ENCODE results near the gene APOBEC3A. TPM values are rescaled to one million over a fixed set of nuclear protein-coding genes. Genes with fewer than 3 reads are reported as not detected.

APOBEC3A gene
- total and polyA plus RNA-seq, 2 donors (not counting 1 experiment from before 2014, with no cell fraction given): 2.8 TPM; not detected in 1

GRCh38 chr22:38996105-38996504 lies 38.7 kb downstream of the APOBEC3A start:
- Histone ChIP-seq H3K27me3 (replicated peaks in 1 of 4; ENCODE audit: control extremely low read depth in 1 of 4, control insufficient read depth in 3 of 4, insufficient read depth in 4 of 4, low read length in 3 of 4) (peaks cover 0 to 13% (median 0%) of the 10 kb centered on the region in 4 experiments), H3K4me2 (replicated peaks; ENCODE audit: low read depth, low read length, poor library complexity, severe bottlenecking) (no peak overlapping the region), H3K4me3 (ENCODE audit: control extremely low read depth in 1 of 5, extremely low read depth in 1 of 5, insufficient read depth in 1 of 5, low read depth in 2 of 5, low read length in 4 of 5) (no peak overlapping the region), H3K79me2 (ENCODE audit: control insufficient read depth, insufficient read depth, low read length) (no peaks in the 10 kb centered on the region), H4K20me1 (ENCODE audit: control insufficient read depth, insufficient read depth, low read length, poor library complexity, severe bottlenecking) (no peaks in the 10 kb centered on the region), H3K4me1 (ENCODE audit: control insufficient read depth in 2 of 2, insufficient read depth in 2 of 2, low read length in 2 of 2) (no peaks in the 10 kb centered on the region), H3K9me3 (ENCODE audit: control extremely low read depth in 1 of 3, control insufficient read depth in 2 of 3, insufficient read depth in 1 of 3, low read length in 2 of 3) (peaks cover 0 to 12% (median 0%) of the 10 kb centered on the region in 3 donors), H3K36me3 (replicated peaks in 1 of 2; ENCODE audit: control extremely low read depth in 1 of 2, control insufficient read depth in 1 of 2, extremely low read depth in 1 of 2, insufficient read depth in 2 of 2, low read length in 1 of 2) (no peaks in the 10 kb centered on the region), H2AFZ (ENCODE audit: insufficient read depth, low read depth, low read length, poor library complexity, severe bottlenecking) (no peak overlapping the region), H3K9ac (ENCODE audit: low read length) (no peak overlapping the region), H3K27ac (ENCODE audit: low read length in 2 of 2) (no peak overlapping the region)
- peaks cover 5% of the 10 kb centered on the region for H3K4me1 Mint-ChIP-seq
- no peaks in the 10 kb centered on the region for H3K9me3 Mint-ChIP-seq (ENCODE audit: insufficient read depth)
- H3K27me3 Mint-ChIP-seq: peaks cover 20% of the 10 kb centered on the region
- 69% methylated on average over 6 of the region's 6 CpGs for WGBS (ENCODE audit: insufficient coverage)
- no peak overlapping the region for H3K4me3 Mint-ChIP-seq
- ATAC-seq (ENCODE audit: low read depth): no peak
- TF ChIP-seq EZH2 (IDR thresholded peaks at IDR 0.05; ENCODE audit: borderline replicate concordance, insufficient read depth, low read depth, low read length, poor library complexity, severe bottlenecking) (no peak), CTCF (IDR thresholded peaks at IDR 0.05) (no peak)
- POLR2A ChIA-PET: no interaction called here
- H3K27ac Mint-ChIP-seq: no peak overlapping the region
- intact Hi-C loops (cut with micrococcal nuclease): no loop called here
- no peak for DNase-seq
- CTCF ChIA-PET: interaction anchor here (1.5 kb wide), 2 partner anchors 23 to 103 kb away, joined by 3 to 4 read pairs; no protein-coding TSS in a partner anchor

- ATAC-seq (ENCODE audit: low read depth) (no peak), DNase-seq (no peak)
- H3K27ac ChIP-seq (ENCODE audit: low read length in 2 of 2): no peak overlapping the region
- no peaks in the 10 kb centered on the region for H3K79me2 ChIP-seq (ENCODE audit: control insufficient read depth, insufficient read depth, low read length)
- TF ChIP-seq EZH2 (IDR thresholded peaks at IDR 0.05; ENCODE audit: borderline replicate concordance, insufficient read depth, low read depth, low read length, poor library complexity, severe bottlenecking) (no peak), CTCF (IDR thresholded peaks at IDR 0.05) (no peak)
- Mint-ChIP-seq H3K27me3 (peaks cover 20% of the 10 kb centered on the region), H3K4me3 (no peak overlapping the region), H3K27ac (no peak overlapping the region), H3K9me3 (ENCODE audit: insufficient read depth) (no peaks in the 10 kb centered on the region), H3K4me1 (peaks cover 5% of the 10 kb centered on the region)
- peaks cover 0 to 2% of the 10 kb centered on the region in 2 donors for H3K4me1 ChIP-seq (ENCODE audit: control insufficient read depth in 2 of 2, insufficient read depth in 2 of 2, low read length in 2 of 2)
- H3K4me2 ChIP-seq (replicated peaks; ENCODE audit: low read depth, low read length, poor library complexity, severe bottlenecking): no peak overlapping the region
- no peak overlapping the region for H2AFZ ChIP-seq (ENCODE audit: insufficient read depth, low read depth, low read length, poor library complexity, severe bottlenecking)
- peaks cover 0 to 12% (median 0%) of the 10 kb centered on the region in 3 donors for H3K9me3 ChIP-seq (ENCODE audit: control extremely low read depth in 1 of 3, control insufficient read depth in 2 of 3, insufficient read depth in 1 of 3, low read length in 2 of 3)
- no peaks in the 10 kb centered on the region for H4K20me1 ChIP-seq (ENCODE audit: control insufficient read depth, insufficient read depth, low read length, poor library complexity, severe bottlenecking)
- no peak overlapping the region for H3K9ac ChIP-seq (ENCODE audit: low read length)
- ChIA-PET POLR2A (no interaction called here), CTCF (interaction anchor here (1.0 kb wide), 1 partner anchor 10 kb away, joined by 3 read pairs; no protein-coding TSS in a partner anchor)
- H3K27me3 ChIP-seq (replicated peaks in 1 of 4; ENCODE audit: control extremely low read depth in 1 of 4, control insufficient read depth in 3 of 4, insufficient read depth in 4 of 4, low read length in 3 of 4): peaks cover 0 to 13% (median 0%) of the 10 kb centered on the region in 4 experiments
- H3K36me3 ChIP-seq (replicated peaks in 1 of 2; ENCODE audit: control extremely low read depth in 1 of 2, control insufficient read depth in 1 of 2, extremely low read depth in 1 of 2, insufficient read depth in 2 of 2, low read length in 1 of 2): no peaks in the 10 kb centered on the region
- 83% methylated on average over 1 of the region's 3 CpGs for WGBS (ENCODE audit: insufficient coverage)
- intact Hi-C loops (cut with micrococcal nuclease): no loop called here
- no peak overlapping the region for H3K4me3 ChIP-seq (ENCODE audit: control extremely low read depth in 1 of 5, extremely low read depth in 1 of 5, insufficient read depth in 1 of 5, low read depth in 2 of 5, low read length in 4 of 5)
Measured at GRCh38 chr22:38997518-38997917, 40.1 kb downstream of the APOBEC3A start.

Measured in B cell (primary cell).